RPMI7951 (cell line): ENCODE results near the gene DAB2. TPM values are rescaled to one million over a fixed set of nuclear protein-coding genes. Genes with fewer than 3 reads are reported as not detected.

Experiments used
- DNase-seq: peaks from one replicate; pipeline ENCODE4 v3.0.0-alpha.2; 2012; ENCODE audit warnings: low read depth
- total RNA-seq: library from RNA; depleted of rRNA; stranded (reverse); fragments of >200 nt; shearing (Covaris generic); gene quantifications from 2 replicates; pipeline ENCODE4 v1.2.3, GENCODE V29; 2014

The DAB2 gene
- total RNA-seq, 1 experiment from 2014 or later: 19.9 TPM

DNA sequence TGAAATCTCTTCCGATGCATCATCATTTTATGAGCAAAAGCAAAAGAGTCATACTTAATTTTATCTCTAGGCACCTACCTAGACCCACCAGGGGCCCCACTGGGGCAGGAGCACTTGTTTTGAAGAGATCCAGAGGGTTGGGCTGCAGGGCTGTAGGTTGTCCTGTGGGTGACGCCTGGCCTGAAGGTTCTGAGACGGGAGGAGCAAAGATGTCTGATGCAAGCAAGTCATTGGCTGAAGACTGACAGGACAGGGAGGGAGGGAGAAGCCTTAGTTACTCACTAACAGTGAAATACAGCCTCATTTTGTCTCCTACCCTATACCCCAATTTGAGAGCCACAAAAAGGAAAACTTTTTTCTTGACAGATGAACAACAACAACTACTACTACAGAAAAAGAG lies 43.4 kb downstream of the DAB2 start:
- DNase-seq: no peak

DNA sequence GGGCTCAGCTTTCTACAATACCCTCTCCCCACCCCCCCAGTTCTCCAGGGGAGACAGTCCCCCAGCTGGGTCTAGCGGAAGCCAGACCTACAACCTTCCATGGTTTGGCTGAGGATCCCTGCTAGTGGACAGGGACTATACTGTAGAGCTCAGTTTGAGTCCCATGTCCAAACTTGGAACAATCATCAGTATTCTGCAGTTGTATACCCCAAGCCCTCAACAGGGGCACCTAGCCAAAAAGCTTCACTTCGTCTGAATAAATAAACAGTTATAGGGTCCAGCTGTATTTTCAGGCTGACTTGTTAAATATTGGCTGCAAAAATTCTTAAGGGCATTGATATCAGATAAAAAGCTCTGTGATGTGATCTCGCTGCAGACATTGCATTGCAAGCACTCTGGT lies 45.1 kb downstream of the DAB2 start:
- no peak for DNase-seq

DNA sequence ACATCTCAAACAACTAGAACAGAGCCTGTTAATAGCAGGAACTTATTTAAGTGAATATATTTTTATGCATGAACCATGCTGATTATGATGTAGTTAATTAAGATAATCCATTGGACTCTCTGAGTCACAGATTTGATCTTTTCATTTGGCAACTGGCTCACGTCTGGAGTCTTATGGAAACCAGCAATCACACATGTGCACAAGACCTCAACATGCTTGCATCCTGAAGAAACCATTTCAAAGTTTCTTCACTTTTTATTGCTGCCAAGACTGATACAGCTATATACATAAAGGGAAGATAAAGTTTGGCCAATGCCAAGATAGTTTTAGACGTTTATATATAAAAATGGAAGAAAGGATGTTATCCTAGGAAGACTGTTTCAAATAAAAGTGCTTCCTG lies 47.2 kb downstream of the DAB2 start:
- DNase-seq: no peak

DNA sequence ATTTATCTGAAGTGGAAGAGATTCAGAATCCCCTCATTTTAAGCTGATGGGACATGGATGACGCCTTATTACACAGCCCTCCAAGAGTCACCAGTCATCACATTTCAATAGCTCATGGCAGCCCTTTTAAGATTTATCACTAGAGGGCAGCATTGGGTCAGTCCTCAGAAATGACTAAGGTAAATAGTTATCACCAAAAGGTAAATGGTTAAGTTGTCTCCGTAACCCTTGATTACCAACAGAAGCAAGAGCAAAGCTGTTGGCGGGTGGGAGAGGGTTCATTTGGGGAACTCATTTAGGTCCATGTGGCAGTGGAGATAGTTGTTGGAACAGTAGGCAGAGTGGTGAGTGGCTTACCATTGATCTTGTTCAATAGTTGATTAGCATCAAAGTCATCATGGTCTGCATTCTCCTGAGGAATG lies 48.5 kb downstream of the DAB2 start:
- peak; percentile 45 for DNase-seq

DNA sequence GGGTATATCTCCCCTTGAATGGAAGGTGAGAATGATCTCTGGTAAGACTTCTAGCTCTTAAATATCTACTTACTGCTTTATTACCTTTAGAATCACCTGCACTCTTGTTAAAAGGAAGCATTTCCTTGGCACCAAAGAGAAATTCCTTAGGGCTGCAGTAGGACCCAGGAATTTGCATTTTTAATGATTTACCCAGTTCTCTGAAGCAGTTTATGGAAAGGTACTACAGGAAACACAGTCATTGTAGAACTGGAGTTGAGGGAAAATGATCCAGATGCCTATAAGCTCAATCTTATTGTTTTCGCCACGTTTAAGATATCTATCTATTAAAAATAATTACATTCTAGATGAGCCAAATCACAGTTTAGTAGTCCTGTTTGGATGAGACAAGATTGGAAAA lies 51.0 kb downstream of the DAB2 start:
- DNase-seq: no peak

DNA sequence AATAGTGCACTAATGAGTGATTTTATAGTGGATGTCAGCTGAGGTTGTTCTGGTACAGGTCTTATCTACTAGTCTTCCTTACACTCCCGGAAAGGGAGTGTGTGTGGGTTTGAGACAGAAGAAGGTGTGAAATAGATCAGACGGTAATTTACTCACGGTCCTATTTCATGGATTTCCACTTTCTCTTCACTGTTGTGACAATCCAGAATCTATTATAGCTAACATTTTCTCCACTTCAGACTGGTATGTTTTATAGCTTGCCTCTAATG lies 53.5 kb downstream of the DAB2 start:
- DNase-seq: no peak

DNA sequence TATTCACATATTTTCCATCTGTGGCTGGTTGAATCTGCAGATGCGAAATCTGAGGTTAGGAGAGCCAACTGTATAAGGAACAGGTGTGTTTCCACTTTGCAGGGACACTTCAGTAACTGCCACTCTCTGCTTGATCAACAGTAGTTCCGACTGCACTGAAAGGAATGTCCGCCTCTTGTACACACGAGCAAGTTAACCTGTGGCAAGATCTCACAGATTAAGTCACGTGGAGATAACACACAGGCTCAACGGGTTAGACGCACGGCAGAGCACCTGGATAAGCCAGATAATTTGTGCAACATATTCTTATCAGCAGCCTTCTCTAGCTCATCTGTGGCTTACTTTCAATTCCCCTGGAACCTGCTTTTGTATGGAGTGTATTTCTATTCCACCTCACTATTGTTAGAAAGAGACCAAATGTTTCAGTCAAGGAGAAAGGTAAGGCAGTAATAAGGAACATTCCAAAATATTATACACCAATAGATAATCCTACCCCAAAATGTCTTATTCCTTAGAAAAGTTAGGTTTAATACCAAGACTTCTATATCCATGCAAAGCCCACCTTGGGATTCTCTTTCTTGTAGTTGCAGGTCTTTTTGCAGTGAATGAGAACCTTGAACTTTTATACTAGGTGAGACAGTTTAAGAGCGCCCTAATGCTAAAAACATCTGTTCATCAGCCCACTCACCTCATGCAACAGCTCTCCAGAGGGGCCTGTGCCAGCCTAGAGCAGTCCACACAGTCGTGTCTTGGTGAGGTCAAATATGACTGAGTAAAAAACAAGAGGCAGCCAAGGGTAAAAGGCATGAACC lies 54.0 kb downstream of the DAB2 start:
- DNase-seq: no peak

DNA sequence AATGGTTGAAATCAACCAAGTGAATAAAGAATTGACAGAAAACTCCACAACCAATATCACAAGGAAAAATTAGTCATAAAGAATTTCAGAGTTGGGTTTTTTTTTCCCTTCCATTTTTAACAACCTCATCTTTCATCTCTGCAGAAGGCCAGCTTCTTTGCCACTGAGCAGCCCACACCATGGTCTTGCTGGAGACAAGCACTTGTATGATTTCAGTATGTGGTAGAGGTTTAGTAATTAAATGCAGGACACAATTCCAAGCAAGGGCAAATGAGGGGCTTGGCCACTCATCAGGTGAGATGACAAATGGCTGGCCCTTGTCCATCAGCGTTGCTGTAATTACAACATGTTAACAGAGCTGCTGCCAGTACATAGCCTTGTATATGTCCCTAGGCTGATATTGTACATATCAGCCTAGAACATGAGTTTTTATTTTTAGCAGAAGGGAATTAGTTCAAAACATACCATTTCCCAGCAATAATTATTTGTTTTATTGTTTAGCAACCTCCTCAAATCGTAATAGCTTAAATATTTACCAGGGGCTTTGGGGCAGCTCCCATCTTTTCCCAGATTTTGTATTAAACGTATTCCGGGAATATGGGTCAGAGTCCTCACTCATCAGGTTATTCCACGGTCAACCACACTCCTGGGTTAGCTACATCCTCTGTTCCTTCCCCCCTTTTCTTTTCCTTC lies 55.5 kb downstream of the DAB2 start:
- no peak for DNase-seq

DNA sequence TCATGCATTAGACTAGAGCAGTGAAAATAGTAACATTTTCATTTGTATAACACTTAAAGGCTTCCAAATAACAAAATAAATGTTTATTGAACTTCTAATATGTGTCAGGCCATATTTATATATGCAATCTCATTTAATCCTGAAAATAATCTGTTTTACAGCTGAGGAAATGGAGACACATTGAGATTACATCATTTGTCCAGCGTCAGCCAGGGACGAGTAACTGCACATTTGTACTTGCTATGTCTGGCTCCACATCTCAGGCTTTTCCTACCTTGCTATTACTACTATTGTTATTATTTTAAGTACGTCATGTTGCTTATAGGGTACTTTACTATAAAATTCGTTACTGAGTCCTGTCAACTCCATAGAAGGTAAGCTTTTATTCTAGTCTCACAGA lies 56.7 kb downstream of the DAB2 start:
- DNase-seq: no peak

DNA sequence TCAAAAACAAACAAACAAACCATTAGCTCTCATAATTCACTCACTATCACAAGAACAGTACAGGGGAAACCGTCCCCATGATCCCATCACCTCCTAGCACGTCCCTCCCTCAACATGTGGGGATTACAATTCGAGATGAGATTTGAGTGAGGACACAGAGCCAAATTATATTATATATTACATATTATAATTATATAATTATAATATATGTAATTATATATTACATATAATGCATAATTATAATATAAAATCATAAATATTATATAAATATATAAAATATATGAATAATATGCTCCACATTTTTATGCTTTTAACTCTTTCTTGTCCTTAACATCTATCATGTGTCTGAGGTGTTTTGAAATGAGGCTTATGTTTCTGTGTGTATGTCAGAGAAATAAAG lies 57.1 kb downstream of the DAB2 start:
- DNase-seq: no peak

DNA sequence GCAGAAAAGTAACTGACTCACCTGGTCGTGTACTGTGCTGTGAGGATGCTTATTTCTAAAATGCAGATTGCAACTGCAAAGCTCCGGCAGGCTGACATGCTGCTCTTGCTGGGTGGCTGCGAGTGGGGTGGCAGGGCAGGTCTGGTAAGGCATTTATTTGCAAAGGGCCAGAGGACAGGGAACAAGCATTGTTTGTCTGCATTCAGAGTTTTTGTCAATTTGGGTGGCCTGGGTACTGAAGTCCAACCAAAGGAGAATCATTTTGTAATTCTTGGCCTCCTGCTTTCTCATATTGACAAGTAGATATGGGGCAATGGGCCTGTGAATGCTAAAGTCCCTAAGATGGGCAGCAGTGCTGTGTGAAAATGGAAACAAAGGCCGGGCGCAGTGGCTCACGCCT lies 60.4 kb downstream of the DAB2 start, which contains the start of gene C9:
C9 (minus strand) TSS at position 129 of the 400 bp plus-strand sequence; CDS start at position 98, 31 bp downstream.
- DNase-seq: no peak

DNA sequence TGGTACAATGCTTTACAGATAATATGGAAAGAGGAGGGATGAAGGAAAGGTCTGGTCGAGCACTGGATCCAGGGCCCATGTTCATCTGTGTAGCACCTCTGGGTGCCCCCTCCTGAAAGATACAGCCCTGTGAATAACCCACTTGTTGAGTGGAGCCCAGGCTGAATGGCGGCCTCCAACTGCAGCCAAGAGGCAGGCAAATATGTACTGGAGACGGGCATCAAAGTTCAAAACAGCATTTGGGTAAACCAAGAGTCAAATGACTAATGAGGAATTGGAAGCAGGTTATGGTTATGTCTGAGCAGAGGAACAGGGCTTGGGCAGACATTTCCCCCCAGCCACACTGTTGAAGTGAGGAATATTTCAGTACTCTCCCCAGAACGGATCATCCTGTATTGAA lies 61.6 kb downstream of the DAB2 start:
- DNase-seq: no peak

DNA sequence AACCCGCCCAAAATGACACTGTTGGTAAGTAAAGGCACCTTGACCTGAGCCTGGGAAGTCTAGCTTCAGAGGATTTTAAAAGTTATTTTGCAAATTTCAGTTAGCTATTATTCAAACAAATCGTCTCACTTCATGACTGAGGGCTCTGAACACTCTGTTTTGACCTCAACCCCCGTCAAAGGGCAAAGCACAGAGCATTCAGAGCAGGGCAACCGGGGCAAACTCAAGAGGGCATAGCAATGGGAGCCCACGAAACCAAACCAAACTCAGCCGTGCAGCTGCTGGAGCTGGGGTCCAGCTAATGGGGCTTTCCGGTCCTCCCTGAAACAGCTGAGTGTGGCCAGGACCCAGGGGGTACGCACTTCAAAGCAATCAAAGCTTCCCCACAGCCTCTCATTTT lies 62.1 kb downstream of the DAB2 start:
- no peak for DNase-seq

DNA sequence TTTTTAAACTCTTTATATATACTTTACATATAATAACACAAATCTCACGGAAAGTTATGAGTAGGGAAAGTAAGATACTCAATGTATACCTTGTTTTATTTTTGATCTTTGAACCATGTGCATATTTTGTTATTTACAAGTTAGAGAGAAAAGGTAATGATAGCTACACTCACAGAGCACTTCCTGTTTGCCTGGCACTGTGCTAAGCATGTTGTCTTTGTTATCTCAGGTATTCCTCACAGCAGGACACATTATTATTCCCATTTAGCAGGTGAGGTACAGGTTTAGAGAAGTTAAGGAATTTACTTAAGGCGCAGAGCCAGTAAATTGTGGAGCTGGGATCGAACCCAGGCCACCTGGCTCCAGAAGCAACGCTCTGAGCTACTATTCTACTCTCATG lies 63.5 kb downstream of the DAB2 start:
- DNase-seq: no peak

DNA sequence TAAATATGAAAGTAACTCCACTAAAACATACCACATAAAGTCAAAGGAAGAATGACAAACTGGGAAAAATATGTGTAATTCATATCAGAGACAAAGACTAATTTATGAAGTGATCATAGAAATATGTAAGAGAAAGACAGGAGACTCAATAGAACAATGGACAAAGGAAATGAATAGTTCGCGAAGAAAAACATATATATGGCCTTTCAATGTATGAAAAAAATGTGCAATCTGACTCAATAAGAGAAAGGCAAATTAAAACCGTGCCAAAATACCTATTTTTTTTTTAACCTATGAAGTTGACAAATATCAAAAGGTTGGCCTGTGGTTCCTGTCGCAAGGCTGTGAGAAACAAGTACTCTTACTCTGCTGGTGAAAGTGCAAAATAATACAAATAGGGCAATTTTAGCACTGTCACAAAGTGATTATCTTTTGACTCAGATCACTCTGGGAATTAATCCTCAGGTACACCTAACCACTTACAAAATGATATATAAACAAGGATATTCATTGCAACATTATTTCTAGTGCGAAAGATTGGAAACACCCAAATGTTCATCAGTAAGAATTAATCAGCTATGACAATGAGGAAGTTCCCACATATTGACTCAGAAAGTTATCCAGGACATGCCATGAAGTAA lies 64.2 kb downstream of the DAB2 start:
- no peak for DNase-seq

DNA sequence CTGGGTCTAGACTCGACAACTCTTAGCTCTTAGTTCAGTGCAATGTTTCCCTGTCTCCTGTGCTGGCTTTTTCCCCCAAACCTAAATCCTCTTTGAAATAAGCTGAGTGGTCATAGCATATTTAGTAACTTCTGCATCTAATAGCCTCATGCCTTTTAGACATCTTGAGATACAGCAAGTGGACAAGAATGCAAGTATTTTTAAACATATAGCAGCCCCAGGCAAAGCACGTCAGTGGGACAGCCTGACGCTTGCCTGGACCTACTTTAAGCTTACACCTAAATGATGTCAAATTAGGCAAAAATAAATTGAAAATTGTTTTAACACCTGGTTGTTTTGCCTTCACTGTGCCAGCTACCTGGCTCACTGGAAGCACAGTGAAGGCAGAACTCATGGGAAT lies 68.5 kb downstream of the DAB2 start:
- DNase-seq: no peak

DNA sequence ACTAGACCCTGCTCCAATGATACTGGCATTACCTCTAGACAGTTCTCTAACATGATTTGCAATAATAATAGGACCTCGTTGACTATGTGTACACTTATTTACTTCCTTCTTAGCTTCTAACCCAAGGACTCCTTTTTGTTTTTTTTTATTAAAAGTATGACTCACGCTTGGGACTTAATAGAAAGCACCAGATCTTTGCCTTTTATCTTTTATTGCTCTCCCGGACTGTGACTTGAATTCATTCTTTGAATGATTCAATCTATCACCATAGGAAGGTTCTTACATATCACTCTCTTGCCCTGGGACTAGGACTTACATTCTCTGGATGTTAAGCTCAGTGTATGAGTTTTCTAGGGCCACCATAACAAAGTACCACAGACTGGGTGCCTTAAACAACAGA lies 69.5 kb downstream of the DAB2 start:
- DNase-seq: peak; percentile 2

DNA sequence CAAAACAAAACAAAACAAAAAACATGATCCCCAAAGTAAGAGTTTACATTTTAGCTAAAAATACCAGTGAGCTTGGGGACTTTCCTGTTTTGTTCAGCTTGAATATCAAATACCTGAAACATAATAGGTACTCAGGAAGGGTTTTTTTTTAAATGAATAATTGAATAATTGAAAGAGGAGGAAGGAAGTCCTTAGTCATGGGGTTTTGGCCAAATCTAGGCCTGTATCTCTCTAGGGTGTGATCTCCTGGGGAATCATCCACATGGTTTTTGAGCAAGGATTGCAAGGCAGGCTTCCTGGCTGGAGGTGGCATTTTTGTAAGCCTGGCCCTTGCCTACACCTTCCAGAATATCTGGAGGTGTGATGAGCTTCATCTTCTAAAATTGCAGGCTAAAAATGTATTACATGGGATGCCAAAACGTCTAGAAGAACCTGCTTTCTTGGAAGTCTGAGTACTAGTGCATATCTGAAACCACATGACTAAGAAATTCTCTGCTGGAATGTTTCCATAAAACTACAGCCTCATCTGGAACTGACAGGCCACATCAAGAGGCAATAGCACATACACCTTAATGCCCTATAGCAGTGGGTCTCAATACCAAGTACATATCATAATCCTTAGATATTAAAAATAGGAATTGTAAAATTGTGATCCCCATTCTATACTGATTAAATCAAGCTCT lies 70.9 kb downstream of the DAB2 start:
- no peak for DNase-seq

DNA sequence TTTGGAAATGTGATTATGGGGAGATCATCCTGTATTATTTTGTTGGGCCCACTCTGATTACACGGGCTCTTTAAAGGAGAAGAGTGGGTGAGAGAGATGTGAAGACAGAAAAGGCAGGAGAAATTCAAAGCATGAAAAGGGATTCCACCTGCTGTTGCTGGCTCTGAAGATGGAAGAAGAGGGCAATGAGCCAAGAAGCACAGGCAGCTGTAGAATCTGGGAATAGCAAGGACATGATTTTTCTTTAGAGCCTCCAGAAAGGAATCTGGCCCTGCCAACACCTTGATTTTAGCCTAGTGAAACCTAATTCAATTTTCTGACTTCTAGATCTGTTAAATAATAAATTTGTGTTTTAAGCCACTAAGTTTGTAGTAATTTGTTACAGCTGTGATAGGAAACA lies 71.8 kb downstream of the DAB2 start:
- DNase-seq: no peak

DNA sequence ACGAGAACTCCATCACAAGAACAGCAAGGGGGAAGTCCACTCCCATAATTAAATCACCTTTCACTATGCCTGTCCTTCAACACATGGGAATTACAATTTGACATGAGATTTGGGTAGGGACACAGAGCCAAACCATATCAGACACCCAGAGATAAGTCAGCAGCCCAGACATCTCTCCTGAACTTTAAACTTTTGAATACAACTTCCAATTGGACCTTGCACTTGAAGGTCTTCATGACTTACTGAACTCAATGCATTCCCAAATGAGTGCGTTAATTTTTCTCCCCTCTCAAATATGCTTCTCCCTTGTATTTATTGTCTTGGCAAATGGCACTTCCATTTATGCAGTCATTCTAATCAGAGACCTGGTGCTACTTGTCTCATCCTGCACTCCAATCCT lies 72.6 kb downstream of the DAB2 start:
- DNase-seq: no peak

DNA sequence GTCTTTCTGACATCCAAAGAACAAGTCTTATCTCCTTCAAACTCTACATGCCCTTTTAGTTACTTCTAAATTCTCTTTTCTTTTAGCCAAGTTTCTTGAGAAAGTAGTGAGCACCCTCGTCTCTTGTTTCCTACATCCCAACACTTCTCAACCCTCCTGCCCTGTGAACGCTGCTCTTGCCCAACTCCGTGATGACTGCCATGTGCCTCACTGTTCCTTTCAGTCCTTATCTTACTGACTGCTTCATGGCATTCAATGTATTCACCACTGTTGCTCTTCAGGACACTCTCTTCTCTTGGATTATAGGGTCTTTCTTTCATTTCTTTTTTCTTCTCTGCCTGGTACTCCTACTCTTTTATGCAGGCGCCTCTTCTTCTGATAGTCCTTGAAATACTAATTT lies 75.3 kb downstream of the DAB2 start:
- no peak for DNase-seq

DNA sequence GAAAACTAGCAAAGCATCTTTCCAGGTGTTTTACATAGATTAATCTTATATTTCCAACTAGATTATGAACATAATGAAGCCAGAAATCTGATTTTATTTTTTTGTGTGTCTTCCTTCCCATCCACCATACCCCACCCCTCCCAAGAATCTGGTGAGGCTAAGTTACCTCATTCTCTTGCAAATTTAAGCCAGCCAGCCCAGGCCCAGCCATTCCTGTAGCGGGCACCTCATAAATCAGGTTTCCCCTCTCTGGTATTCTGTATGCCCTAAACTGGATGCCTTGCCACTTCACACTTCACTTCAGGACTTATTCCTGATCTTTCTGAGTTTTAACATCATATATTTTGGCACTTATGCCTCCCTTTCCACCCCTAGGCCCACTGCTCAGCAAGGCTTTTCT lies 82.3 kb downstream of the DAB2 start:
- no peak for DNase-seq

DNA sequence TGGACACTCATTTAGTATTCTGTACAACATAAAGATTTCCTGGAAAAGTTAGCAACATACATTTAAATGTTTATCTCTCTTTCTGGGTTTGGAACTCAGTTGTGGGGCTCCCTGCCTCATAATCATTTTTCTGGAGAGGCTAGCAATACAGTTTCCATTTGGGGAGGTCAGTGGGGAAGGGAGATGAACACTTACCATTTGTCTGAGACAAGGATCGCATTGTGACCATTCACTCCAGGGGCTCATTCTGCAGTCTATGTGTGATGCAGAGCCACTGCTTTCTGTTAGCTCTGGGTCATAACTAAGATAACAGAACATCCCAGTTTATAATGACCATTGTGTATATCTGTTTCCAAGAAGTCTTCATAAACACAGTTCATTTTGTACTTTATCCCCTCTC lies 82.9 kb downstream of the DAB2 start:
- no peak for DNase-seq
